Neural cell (in vitro differentiated cells): Measurements from ENCODE around the gene METTL24. TPM values are rescaled to one million over a fixed set of nuclear protein-coding genes. Genes with fewer than 3 reads are reported as not detected.

ENCODE experiments used
- H2AFZ ChIP-seq: fragments of 200-600, 300-800 bp; sonication (generic), shearing (Covaris generic); 2 replicates; pipeline ENCODE4 v1.6.0; 2014; ENCODE audit warnings: low read depth, mild to moderate bottlenecking, antibody characterized with exemption, low read length, moderate library complexity
- H3F3A ChIP-seq: fragments of 200-600 bp; shearing (Covaris generic); 2 replicates; pipeline ENCODE4 v1.6.1; 2016; ENCODE audit warnings: mild to moderate bottlenecking, moderate library complexity, mixed read lengths, antibody characterized with exemption, low read length; ENCODE audit not compliant: insufficient read depth, poor library complexity, severe bottlenecking
- H3K27ac ChIP-seq: fragments of 200-600, 300-800 bp; sonication (generic), shearing (Covaris generic); 2 replicates; pipeline ENCODE4 v1.5.1; 2014; ENCODE audit warnings: mild to moderate bottlenecking, low read length, moderate library complexity
- H3K27me3 ChIP-seq: fragments of 300-800, 200-600 bp; sonication (generic), shearing (Covaris generic); 2 replicates; pipeline ENCODE4 v1.6.0; 2014; ENCODE audit warnings: mild to moderate bottlenecking, low read depth, low read length, moderate library complexity; ENCODE audit not compliant: insufficient read depth
- H3K36me3 ChIP-seq: fragments of 300-800, 200-600 bp; sonication (generic), shearing (Covaris generic); 2 replicates; pipeline ENCODE4 v1.5.1; 2014; ENCODE audit warnings: mild to moderate bottlenecking, antibody characterized with exemption, low read length, moderate library complexity; ENCODE audit not compliant: insufficient read depth
- H3K4me2 ChIP-seq: fragments of 300-800, 200-600 bp; sonication (generic), shearing (Covaris generic); 2 replicates; pipeline ENCODE4 v1.6.0; 2014; ENCODE audit warnings: mild to moderate bottlenecking, low read length
- H3K4me3 ChIP-seq: fragments of 300-800, 200-600 bp; sonication (generic), shearing (Covaris generic); 2 replicates; pipeline ENCODE4 v1.5.1; 2014; ENCODE audit warnings: mild to moderate bottlenecking, low read length, moderate library complexity
- H3K79me2 ChIP-seq: fragments of 200-600 bp; shearing (Covaris generic); replicated peaks from 2 replicates; pipeline ENCODE4 v1.6.0; 2014; ENCODE audit warnings: mild to moderate bottlenecking, low read length, moderate library complexity; ENCODE audit not compliant: insufficient read depth
- H3K9ac ChIP-seq: fragments of 300-800, 200-600 bp; sonication (generic), shearing (Covaris generic); 2 replicates; pipeline ENCODE4 v1.6.1; 2016; ENCODE audit warnings: mild to moderate bottlenecking, low read length, mixed read lengths
- H3K9me2 ChIP-seq: fragments of 200-600 bp; shearing (Covaris generic); 2 replicates; pipeline ENCODE4 v1.6.1; 2016; ENCODE audit warnings: mild to moderate bottlenecking, low read length, mixed read lengths; ENCODE audit not compliant: insufficient read depth
- H3K9me3 ChIP-seq: fragments of 200-600, 300-800 bp; sonication (generic), shearing (Covaris generic); 2 replicates; pipeline ENCODE4 v1.6.1; 2016; ENCODE audit warnings: mild to moderate bottlenecking, mixed run types, low read length, moderate library complexity, mixed read lengths
- H4K20me1 ChIP-seq: fragments of 200-600 bp; shearing (Covaris generic); 2 replicates; pipeline ENCODE4 v1.6.1; 2016; ENCODE audit warnings: mild to moderate bottlenecking, mixed run types; ENCODE audit not compliant: insufficient read depth
- EP300 ChIP-seq: fragments of 450-650 bp; conservative IDR thresholded peaks from 2 replicates; pipeline ENCODE4 v1.6.1; 2014; ENCODE audit warnings: antibody characterized with exemption, mild to moderate bottlenecking, moderate library complexity; ENCODE audit not compliant: poor library complexity, severe bottlenecking
- EZH2 ChIP-seq: fragments of 200-600, 300-800 bp; shearing (Covaris generic), sonication (generic); IDR thresholded peaks from 2 replicates; pipeline ENCODE4 v1.6.1; 2014; ENCODE audit warnings: antibody characterized with exemption, low read length, borderline replicate concordance, mild to moderate bottlenecking; ENCODE audit not compliant: insufficient read depth, poor library complexity, severe bottlenecking
- MXI1 ChIP-seq: fragments of 450-650 bp; conservative IDR thresholded peaks from 2 replicates; pipeline ENCODE4 v1.6.1; 2014; ENCODE audit warnings: antibody characterized with exemption, mild to moderate bottlenecking; ENCODE audit not compliant: poor library complexity, severe bottlenecking
- POLR2AphosphoS5 ChIP-seq: IDR thresholded peaks from 2 replicates; pipeline ENCODE4 v1.6.1; 2012
- RAD21 ChIP-seq: fragments of 450-650 bp; conservative IDR thresholded peaks from 2 replicates; pipeline ENCODE4 v1.6.1; 2014; ENCODE audit warnings: antibody characterized with exemption, mild to moderate bottlenecking, moderate library complexity
- SMC3 ChIP-seq: fragments of 450-650 bp; conservative IDR thresholded peaks from 2 replicates; pipeline ENCODE4 v1.6.1; 2014; ENCODE audit warnings: antibody characterized with exemption, mild to moderate bottlenecking, moderate library complexity; ENCODE audit not compliant: poor library complexity
- TAF1 ChIP-seq: IDR thresholded peaks from 2 replicates; pipeline ENCODE4 v1.6.1; 2012; ENCODE audit warnings: low read depth
- polyA plus RNA-seq: library from polyadenylated mRNA; depleted of rRNA; stranded (reverse); fragments of >200 nt; gene quantifications from 2 replicates; pipeline ENCODE4 v1.2.3, GENCODE V29; 2014
- TF ChIP-seq, protein P1 (sequence below): IDR thresholded peaks from 2 replicates; pipeline ENCODE4 v1.6.1; 2012; ENCODE audit warnings: borderline replicate concordance
- TF ChIP-seq, protein P2 (sequence below): fragments of 450-650 bp; IDR thresholded peaks from 2 replicates; pipeline ENCODE4 v1.5.1; 2014; ENCODE audit warnings: antibody characterized with exemption, mild to moderate bottlenecking, moderate library complexity; ENCODE audit not compliant: poor library complexity, severe bottlenecking

The METTL24 gene
- polyA plus RNA-seq, 1 donor from 2014 or later = not detected

DNA sequence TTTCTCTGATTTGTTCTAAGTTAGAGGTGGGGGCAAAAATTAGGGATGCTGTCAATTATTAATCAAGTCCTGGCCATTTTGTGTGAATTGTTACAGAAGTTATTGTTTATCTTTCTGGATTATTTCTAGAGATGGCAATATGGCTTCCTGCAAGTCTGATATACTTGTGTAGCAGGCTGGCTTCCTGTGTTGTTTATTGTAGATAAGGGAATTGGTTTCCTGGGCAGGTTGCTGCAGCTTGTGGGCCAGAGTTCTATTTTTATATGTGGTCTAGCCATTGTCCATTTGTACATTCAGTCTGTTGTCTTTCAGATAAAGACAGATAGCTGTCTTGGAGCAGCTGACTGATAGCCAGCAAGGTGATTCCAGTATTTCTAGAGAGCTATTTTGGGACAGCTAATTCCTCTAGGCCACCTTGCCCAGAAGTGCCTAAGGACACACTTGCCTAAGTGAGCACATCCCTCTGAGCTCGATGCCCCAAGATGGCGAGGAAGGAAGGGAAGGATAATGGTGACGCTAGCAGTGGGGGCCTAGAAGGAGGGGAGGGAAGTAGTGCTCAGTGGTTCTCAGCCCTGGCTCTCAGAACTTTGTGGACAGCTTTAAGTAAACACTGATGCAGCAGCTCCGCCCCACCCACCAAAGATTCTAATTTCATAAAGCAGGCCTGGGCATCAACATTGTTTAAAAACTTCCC, 31.7 kb upstream of the METTL24 start:
- no peaks in the 10 kb centered on the region for H3K79me2 ChIP-seq
- H4K20me1 ChIP-seq = no peaks in the 10 kb centered on the region
- no peaks in the 10 kb centered on the region for H3F3A ChIP-seq
- no peak overlapping the region for H3K4me3 ChIP-seq
- no peak for TF ChIP-seq MXI1
- TF ChIP-seq RAD21 = no peak
- TF ChIP-seq, protein P1, sequence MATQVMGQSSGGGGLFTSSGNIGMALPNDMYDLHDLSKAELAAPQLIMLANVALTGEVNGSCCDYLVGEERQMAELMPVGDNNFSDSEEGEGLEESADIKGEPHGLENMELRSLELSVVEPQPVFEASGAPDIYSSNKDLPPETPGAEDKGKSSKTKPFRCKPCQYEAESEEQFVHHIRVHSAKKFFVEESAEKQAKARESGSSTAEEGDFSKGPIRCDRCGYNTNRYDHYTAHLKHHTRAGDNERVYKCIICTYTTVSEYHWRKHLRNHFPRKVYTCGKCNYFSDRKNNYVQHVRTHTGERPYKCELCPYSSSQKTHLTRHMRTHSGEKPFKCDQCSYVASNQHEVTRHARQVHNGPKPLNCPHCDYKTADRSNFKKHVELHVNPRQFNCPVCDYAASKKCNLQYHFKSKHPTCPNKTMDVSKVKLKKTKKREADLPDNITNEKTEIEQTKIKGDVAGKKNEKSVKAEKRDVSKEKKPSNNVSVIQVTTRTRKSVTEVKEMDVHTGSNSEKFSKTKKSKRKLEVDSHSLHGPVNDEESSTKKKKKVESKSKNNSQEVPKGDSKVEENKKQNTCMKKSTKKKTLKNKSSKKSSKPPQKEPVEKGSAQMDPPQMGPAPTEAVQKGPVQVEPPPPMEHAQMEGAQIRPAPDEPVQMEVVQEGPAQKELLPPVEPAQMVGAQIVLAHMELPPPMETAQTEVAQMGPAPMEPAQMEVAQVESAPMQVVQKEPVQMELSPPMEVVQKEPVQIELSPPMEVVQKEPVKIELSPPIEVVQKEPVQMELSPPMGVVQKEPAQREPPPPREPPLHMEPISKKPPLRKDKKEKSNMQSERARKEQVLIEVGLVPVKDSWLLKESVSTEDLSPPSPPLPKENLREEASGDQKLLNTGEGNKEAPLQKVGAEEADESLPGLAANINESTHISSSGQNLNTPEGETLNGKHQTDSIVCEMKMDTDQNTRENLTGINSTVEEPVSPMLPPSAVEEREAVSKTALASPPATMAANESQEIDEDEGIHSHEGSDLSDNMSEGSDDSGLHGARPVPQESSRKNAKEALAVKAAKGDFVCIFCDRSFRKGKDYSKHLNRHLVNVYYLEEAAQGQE = no peak
- TF ChIP-seq TAF1 = no peak
- TF ChIP-seq SMC3 = no peak
- TF ChIP-seq EP300 = no peak
- no peak for TF ChIP-seq POLR2AphosphoS5
- TF ChIP-seq, protein P2, sequence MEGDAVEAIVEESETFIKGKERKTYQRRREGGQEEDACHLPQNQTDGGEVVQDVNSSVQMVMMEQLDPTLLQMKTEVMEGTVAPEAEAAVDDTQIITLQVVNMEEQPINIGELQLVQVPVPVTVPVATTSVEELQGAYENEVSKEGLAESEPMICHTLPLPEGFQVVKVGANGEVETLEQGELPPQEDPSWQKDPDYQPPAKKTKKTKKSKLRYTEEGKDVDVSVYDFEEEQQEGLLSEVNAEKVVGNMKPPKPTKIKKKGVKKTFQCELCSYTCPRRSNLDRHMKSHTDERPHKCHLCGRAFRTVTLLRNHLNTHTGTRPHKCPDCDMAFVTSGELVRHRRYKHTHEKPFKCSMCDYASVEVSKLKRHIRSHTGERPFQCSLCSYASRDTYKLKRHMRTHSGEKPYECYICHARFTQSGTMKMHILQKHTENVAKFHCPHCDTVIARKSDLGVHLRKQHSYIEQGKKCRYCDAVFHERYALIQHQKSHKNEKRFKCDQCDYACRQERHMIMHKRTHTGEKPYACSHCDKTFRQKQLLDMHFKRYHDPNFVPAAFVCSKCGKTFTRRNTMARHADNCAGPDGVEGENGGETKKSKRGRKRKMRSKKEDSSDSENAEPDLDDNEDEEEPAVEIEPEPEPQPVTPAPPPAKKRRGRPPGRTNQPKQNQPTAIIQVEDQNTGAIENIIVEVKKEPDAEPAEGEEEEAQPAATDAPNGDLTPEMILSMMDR = no peak
- no peak for TF ChIP-seq EZH2
- no peaks in the 10 kb centered on the region for H3K27me3 ChIP-seq
- H3K27ac ChIP-seq = no peak overlapping the region
- H3K9ac ChIP-seq = no peak overlapping the region
- no peak overlapping the region for H2AFZ ChIP-seq
- H3K9me2 ChIP-seq = no peaks in the 10 kb centered on the region
- no peak overlapping the region for H3K4me2 ChIP-seq
- no peaks in the 10 kb centered on the region for H3K36me3 ChIP-seq
- no peaks in the 10 kb centered on the region for H3K9me3 ChIP-seq

DNA sequence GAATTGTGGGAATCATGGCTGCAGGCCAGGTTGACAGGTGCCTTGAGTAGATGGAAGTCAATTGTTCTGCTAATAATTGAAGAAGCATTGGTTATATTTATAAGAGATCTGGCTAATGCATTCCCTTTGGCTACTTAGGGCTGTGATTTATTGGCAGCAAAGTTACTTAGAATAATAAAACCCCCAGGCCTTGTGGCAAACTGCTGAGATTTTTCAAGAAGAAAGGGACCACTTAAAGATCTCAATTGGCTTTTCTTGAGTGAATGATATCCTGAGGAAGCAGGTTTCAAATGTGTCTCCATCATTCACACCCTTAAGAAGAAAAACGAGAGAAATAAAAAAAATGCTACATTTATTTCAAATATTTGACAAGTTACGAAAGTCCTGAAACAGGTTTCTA, 29.8 kb upstream of the METTL24 start:
- TF ChIP-seq EP300 (no peak), POLR2AphosphoS5 (no peak), RAD21 (no peak), MXI1 (no peak), SMC3 (no peak), TAF1 (no peak), EZH2 (no peak)
- TF ChIP-seq, protein P1 = no peak
- TF ChIP-seq, protein P2 = no peak
- Histone ChIP-seq H3K27ac (no peak overlapping the region), H2AFZ (no peak overlapping the region), H3K9me3 (no peaks in the 10 kb centered on the region), H3K27me3 (no peaks in the 10 kb centered on the region), H3K36me3 (no peaks in the 10 kb centered on the region), H4K20me1 (no peaks in the 10 kb centered on the region), H3F3A (no peaks in the 10 kb centered on the region), H3K9ac (no peak overlapping the region), H3K4me2 (no peak overlapping the region), H3K79me2 (no peaks in the 10 kb centered on the region), H3K4me3 (no peak overlapping the region), H3K9me2 (no peaks in the 10 kb centered on the region)
